GM12865 (cell line): ENCODE data around the gene ALOX15B.

ENCODE experiments used
- DNase-seq: peaks from one replicate; pipeline ENCODE4 v3.0.0; 2010; ENCODE audit warnings: low read depth
- H3K4me3 ChIP-seq: 2 replicates; pipeline ENCODE4 v1.5.1; 2011; ENCODE audit warnings: mild to moderate bottlenecking, low read depth, low read length, control low read depth
- TF ChIP-seq, protein P1 (sequence below): IDR thresholded peaks from 2 replicates; pipeline ENCODE4 v1.5.1; 2011; ENCODE audit warnings: low read length, control low read depth, low read depth, inconsistent platforms; ENCODE audit not compliant: insufficient read depth; ENCODE audit errors: missing control alignments

Gene ALOX15B

GRCh38 chr17:8029121-8029520, 9.7 kb upstream of the ALOX15B start:
- no peak overlapping the region for H3K4me3 ChIP-seq
- TF ChIP-seq, protein P1, sequence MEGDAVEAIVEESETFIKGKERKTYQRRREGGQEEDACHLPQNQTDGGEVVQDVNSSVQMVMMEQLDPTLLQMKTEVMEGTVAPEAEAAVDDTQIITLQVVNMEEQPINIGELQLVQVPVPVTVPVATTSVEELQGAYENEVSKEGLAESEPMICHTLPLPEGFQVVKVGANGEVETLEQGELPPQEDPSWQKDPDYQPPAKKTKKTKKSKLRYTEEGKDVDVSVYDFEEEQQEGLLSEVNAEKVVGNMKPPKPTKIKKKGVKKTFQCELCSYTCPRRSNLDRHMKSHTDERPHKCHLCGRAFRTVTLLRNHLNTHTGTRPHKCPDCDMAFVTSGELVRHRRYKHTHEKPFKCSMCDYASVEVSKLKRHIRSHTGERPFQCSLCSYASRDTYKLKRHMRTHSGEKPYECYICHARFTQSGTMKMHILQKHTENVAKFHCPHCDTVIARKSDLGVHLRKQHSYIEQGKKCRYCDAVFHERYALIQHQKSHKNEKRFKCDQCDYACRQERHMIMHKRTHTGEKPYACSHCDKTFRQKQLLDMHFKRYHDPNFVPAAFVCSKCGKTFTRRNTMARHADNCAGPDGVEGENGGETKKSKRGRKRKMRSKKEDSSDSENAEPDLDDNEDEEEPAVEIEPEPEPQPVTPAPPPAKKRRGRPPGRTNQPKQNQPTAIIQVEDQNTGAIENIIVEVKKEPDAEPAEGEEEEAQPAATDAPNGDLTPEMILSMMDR: no peak
- no peak for DNase-seq

- DNase-seq: no peak
- no peak overlapping the region for H3K4me3 ChIP-seq
- TF ChIP-seq, protein P1: no peak
These were observed 7.6 kb upstream of the ALOX15B start for GRCh38 chr17:8031261-8031661.

GRCh38 chr17:8031950-8032349, 6.9 kb upstream of the ALOX15B start:
- TF ChIP-seq, protein P1: no peak
- H3K4me3 ChIP-seq: no peak overlapping the region
- no peak for DNase-seq

DNA sequence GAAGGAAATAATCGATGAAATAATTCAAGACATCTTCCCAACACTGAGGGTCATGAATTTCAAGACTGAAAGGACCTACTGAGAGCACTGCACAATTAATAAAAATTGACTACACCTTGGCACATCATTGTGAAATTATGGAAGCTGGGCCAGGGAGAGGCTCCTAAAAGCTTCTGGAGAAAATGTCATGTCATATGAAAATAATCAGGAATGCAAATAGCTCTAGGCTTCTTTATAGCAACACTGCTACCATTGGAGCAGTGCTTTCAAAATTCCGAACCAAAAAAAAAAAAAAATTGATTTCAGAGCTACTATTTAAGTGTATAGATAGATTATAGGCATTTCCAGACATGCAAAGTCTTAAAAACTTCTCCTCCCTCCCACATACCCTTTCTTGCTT, 6.4 kb upstream of the ALOX15B start:
- H3K4me3 ChIP-seq: no peak overlapping the region
- TF ChIP-seq, protein P1: no peak
- no peak for DNase-seq

GRCh38 chr17:8039611-8040168, 831 bp downstream of the ALOX15B start:
- TF ChIP-seq, protein P1: no peak
- H3K4me3 ChIP-seq: no peak overlapping the region
- DNase-seq: no peak

DNA sequence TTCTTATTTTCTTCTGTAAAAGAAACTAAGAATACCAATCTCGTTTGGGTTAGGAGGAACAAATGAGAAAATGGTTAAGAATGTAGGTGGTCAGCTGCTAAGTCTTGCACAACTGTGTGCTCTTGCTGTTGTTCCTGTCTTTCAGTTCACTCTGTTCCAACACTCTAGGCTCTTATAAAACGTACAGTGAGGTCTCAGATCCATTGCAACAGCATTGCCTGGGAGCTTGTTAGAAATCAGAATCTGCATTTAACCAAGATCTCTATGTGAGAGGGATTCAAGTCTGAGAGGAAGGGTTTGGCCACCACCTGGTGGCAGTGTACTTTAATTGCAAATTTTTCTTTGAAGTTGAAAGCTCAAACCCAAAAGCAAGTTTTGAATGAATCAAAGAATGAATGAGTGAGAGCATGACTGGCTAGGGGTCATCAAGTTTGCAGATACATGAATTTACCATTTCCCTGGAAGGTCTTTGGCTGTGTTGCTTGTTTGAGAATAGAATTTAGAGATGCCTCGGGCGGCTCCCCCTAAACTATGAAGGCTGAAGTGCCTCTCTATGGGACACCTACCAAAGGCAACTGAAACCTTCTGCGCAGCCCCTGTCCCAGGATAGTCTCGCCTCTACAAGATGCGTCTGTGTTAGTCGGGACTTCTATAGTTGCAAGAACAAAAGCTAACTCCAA, 2.5 kb downstream of the ALOX15B start:
- peak; percentile 69 for DNase-seq
- no peak overlapping the region for H3K4me3 ChIP-seq
- TF ChIP-seq, protein P1: peak; percentile 51

- no peak overlapping the region for H3K4me3 ChIP-seq
These were observed 3.1 kb downstream of the ALOX15B start for GRCh38 chr17:8041979-8042378.

More at GRCh38 chr17:8041979-8042378, 3.1 kb downstream of the ALOX15B start:
- TF ChIP-seq, protein P1: no peak
- DNase-seq: no peak
